ENCODE results near the gene ANGPTL4. TPM values are rescaled to one million over a fixed set of nuclear protein-coding genes. Genes with fewer than 3 reads are reported as not detected.

ANGPTL4 gene
- total and polyA plus RNA-seq, 9 of the 15 experiments (the other 6 are each of a cell fraction or from before 2014, with no cell fraction given): 0.05 to 0.77 (median 0.22) TPM; not detected in 4

- TF ChIP-seq KLF1 (tag; IDR thresholded peaks at IDR 0.05): no peak
- 0 out of 2 replicates have a peak, but pooled peaks have one; percentile 4 for TF ChIP-seq NCOR1 (IDR thresholded peaks at IDR 0.05)
- TF ChIP-seq POLR2AphosphoS2 (IDR thresholded peaks at IDR 0.05; ENCODE audit: low read length): peak; percentile 90; the same call in 1 of the 2 replicates
- TF ChIP-seq POLR2B (IDR thresholded peaks at IDR 0.05; ENCODE audit: low read depth, partially characterized antibody): peak; percentile 35
- TF ChIP-seq THAP7 (CRISPR knock-in tag; IDR thresholded peaks at IDR 0.05): peak; percentile 42; the same call in 1 of the 2 replicates
- no peak for TF ChIP-seq MTA2 (IDR thresholded peaks at IDR 0.05; ENCODE audit: low read depth)
- 0 out of 2 replicates have a peak, but pooled peaks have one; percentile 28 for TF ChIP-seq RBM14 (IDR thresholded peaks at IDR 0.05; ENCODE audit: borderline replicate concordance, insufficient read depth, low read depth, low read length)
- no peak for TF ChIP-seq ATF6 (CRISPR knock-in tag; IDR thresholded peaks at IDR 0.05)
- no peak for TF ChIP-seq SAFB (IDR thresholded peaks at IDR 0.05; ENCODE audit: borderline replicate concordance, low read depth, low read length)
- peak; percentile 89; the same call in 1 of the 2 replicates for TF ChIP-seq TAF15 (IDR thresholded peaks at IDR 0.05; ENCODE audit: low read depth, low read length)
- no peak for TF ChIP-seq NR0B1 (IDR thresholded peaks at IDR 0.05; ENCODE audit: partially characterized antibody)
- TF ChIP-seq NFIX (CRISPR knock-in tag; IDR thresholded peaks at IDR 0.05; ENCODE audit: low read depth): no peak
- peak; percentile 62 for TF ChIP-seq RBFOX2 (IDR thresholded peaks at IDR 0.05; ENCODE audit: low read depth, low read length)
- TF ChIP-seq NRF1 (conservative IDR thresholded peaks at IDR 0.05 in 1 of 2, IDR thresholded peaks at IDR 0.05 in 1 of 2): no peak
- TF ChIP-seq MXI1 (IDR thresholded peaks at IDR 0.05; ENCODE audit: low read depth, low read length): no peak
- TF ChIP-seq ZNF184 (CRISPR knock-in tag; IDR thresholded peaks at IDR 0.05): no peak
Measured at GRCh38 chr19:8324186-8325050, 39.5 kb upstream of the ANGPTL4 start (continued).
